ENCODE measurements around the gene ZNRF3.

DNA sequence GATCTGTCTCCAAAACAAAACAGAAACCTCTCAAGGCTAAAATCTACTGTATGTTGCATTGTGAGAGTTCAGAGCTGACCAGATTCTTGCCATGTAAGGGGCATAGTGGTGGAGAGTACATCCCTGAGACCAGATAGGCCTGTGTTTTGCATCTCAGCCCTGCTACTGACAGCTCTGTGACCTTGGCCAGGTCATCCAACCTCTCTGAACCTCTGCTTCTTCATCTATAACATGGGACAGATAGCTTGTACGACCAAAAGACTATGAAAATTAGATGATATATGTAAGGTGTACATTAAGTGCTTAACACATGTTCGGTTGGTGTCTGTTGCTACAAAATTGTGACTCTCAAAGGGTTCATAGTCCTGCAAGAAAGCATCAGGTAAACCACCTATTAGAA lies 22.9 kb downstream of the ZNRF3 start:
- no peak for TF ChIP-seq CTCF (IDR thresholded peaks at IDR 0.05)
- no peak for TF ChIP-seq POLR2A (IDR thresholded peaks at IDR 0.05)

Measured in body of pancreas (tissue), 4 donors.